Lung (tissue), 12 donors: Measurements from ENCODE around the gene E2F7. TPM values are rescaled to one million over a fixed set of nuclear protein-coding genes. Genes with fewer than 3 reads are reported as not detected.
"Not testable (repeated sequence)": the region's sequence is repeated elsewhere in the genome, so short reads cannot be mapped to it uniquely, and the experiment has no call there.

Experiments
- ATAC-seq: fragments of 200-7000 bp; cut with Tn5 transposase; one replicate; pipeline ENCODE4 v1.9.1; 2020; ENCODE audit warnings: moderate number of reproducible peaks; ENCODE audit not compliant: insufficient read depth, low FRiP score
- DNase-seq, 3 donors: peaks; one replicate each; pipeline ENCODE4 v3.0.0-alpha.2; 2013 to 2017
- H3K27ac ChIP-seq, 2 donors: one replicate each; pipeline ENCODE4 v1.5.1; 2013; ENCODE audit warnings: mild to moderate bottlenecking in 2 of 2, moderate library complexity in 2 of 2, control low read depth in 1 of 2, inconsistent platforms in 1 of 2, low read depth in 1 of 2, low read length in 1 of 2
- H3K27me3 ChIP-seq, 3 donors: one replicate each; pipeline ENCODE4 v1.5.1; 2013; ENCODE audit warnings: low read length in 2 of 3; ENCODE audit not compliant: control insufficient read depth in 3 of 3, insufficient read depth in 3 of 3
- H3K36me3 ChIP-seq, 4 donors: one replicate each; pipeline ENCODE4 v1.5.1; 2013; ENCODE audit warnings: low read length in 4 of 4, mild to moderate bottlenecking in 1 of 4, moderate library complexity in 1 of 4; ENCODE audit not compliant: control insufficient read depth in 4 of 4, insufficient read depth in 4 of 4
- H3K4me1 ChIP-seq, 5 donors: one replicate each; pipeline ENCODE4 v1.5.1; 2013; ENCODE audit warnings: low read length in 5 of 5, mild to moderate bottlenecking in 2 of 5, moderate library complexity in 1 of 5; ENCODE audit not compliant: control insufficient read depth in 5 of 5, insufficient read depth in 5 of 5
- H3K4me3 ChIP-seq: one replicate; pipeline ENCODE4 v1.5.1; 2013; ENCODE audit warnings: mild to moderate bottlenecking, control low read depth, moderate library complexity
- H3K9ac ChIP-seq, 2 donors: one replicate each; pipeline ENCODE4 v1.5.1; 2013; ENCODE audit warnings: low read length in 2 of 2, control low read depth in 1 of 2; ENCODE audit not compliant: insufficient read depth in 1 of 2
- H3K9me3 ChIP-seq, 4 donors: one replicate each; pipeline ENCODE4 v1.5.1; 2013; ENCODE audit warnings: low read length in 3 of 4, mild to moderate bottlenecking in 1 of 4, moderate library complexity in 1 of 4; ENCODE audit not compliant: control insufficient read depth in 4 of 4, insufficient read depth in 3 of 4
- WGBS, 2 donors: extraction: QIAGEN DNeasy Blood & Tissue Kit; methylation state at CpG; one replicate each; pipeline ENCODE4 v1.1.7; 2013; 5-methylcytosine and 5-hydroxymethylcytosine counted together
- polyA plus RNA-seq, 2 donors: library from polyadenylated mRNA; stranded (reverse); fragments of 200-250 nt; gene quantifications; one replicate each; pipeline ENCODE4 v1.2.1, GENCODE V29; 2013
- total RNA-seq, 2 donors: library from RNA; depleted of rRNA in 1 of 2; stranded (reverse); fragments of >200 nt in 1 of 2; gene quantifications; one replicate each; pipeline ENCODE4 v1.2.1, GENCODE V29; 2014 to 2021
- TF ChIP-seq, protein P1 (sequence below): IDR thresholded peaks from 2 replicates; pipeline ENCODE4 v1.5.1; 2012; ENCODE audit warnings: mild to moderate bottlenecking; ENCODE audit errors: control extremely low read depth, extremely low read depth
- donor health status: control.
- donor health status: control.
- donor health status: Bipolar disorder and iron deficiency.
- donor health status: healthy.
- donor health status: DM: yes; HTN: yes; CAD: no.

E2F7 gene
- total and polyA plus RNA-seq, 4 donors, result 0.24 to 2.3 (median 0.54) TPM

DNA sequence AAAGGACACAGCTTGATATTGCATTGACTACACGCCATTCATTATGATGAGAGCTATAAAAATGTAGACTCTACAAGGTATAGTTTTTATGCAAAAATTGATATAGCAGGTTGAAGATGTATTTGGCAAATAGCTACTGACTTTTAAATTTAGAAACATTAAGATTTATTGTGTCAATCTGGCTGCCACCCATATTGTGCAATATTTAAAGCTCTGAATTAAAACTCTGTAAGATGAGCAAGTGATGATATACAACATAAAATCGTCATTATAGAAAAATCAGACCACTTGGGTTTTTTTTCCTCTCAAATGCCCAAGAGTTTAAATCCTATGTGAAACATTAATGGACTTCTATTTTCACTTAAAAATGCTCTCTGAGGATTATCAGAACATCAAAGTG lies 36.8 kb upstream of the E2F7 start:
- Histone ChIP-seq H3K27ac (no peak overlapping the region), H3K9me3 (no peaks in the 10 kb centered on the region), H3K9ac (no peak overlapping the region), H3K27me3 (no peaks in the 10 kb centered on the region), H3K36me3 (no peaks in the 10 kb centered on the region), H3K4me3 (no peak overlapping the region), H3K4me1 (no peaks in the 10 kb centered on the region)
- 79 to 81% methylated on average over 2 of the region's 2 CpGs for WGBS, 2 donors
- TF ChIP-seq, protein P1, sequence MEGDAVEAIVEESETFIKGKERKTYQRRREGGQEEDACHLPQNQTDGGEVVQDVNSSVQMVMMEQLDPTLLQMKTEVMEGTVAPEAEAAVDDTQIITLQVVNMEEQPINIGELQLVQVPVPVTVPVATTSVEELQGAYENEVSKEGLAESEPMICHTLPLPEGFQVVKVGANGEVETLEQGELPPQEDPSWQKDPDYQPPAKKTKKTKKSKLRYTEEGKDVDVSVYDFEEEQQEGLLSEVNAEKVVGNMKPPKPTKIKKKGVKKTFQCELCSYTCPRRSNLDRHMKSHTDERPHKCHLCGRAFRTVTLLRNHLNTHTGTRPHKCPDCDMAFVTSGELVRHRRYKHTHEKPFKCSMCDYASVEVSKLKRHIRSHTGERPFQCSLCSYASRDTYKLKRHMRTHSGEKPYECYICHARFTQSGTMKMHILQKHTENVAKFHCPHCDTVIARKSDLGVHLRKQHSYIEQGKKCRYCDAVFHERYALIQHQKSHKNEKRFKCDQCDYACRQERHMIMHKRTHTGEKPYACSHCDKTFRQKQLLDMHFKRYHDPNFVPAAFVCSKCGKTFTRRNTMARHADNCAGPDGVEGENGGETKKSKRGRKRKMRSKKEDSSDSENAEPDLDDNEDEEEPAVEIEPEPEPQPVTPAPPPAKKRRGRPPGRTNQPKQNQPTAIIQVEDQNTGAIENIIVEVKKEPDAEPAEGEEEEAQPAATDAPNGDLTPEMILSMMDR, result no peak
- DNase-seq, result peak in 1 of 3 donors; percentile 6
- no peak for ATAC-seq

GRCh38 chr12:77099799-77100198 lies 34.4 kb upstream of the E2F7 start:
- Histone ChIP-seq H3K9me3 (no peaks in the 10 kb centered on the region), H3K9ac (no peak overlapping the region), H3K36me3 (no peaks in the 10 kb centered on the region), H3K27ac (no peak overlapping the region), H3K4me1 (no peaks in the 10 kb centered on the region), H3K4me3 (no peak overlapping the region), H3K27me3 (no peaks in the 10 kb centered on the region)
- WGBS, 2 donors, result 91 to 96% methylated on average over 2 of the region's 2 CpGs
- ATAC-seq, result no peak
- TF ChIP-seq, protein P1, result no peak
- no peak for DNase-seq

- TF ChIP-seq, protein P1, result no peak
- 93 to 98% methylated on average over 3 of the region's 3 CpGs for WGBS, 2 donors
- Histone ChIP-seq H3K27me3 (no peaks in the 10 kb centered on the region), H3K4me1 (no peaks in the 10 kb centered on the region), H3K9me3 (no peaks in the 10 kb centered on the region), H3K4me3 (no peak overlapping the region), H3K36me3 (no peaks in the 10 kb centered on the region), H3K27ac (no peak overlapping the region), H3K9ac (no peak overlapping the region)
- no peak for ATAC-seq
- DNase-seq, result no peak
Observed at GRCh38 chr12:77097846-77098245, 32.5 kb upstream of the E2F7 start.

GRCh38 chr12:77092227-77092626 lies 26.9 kb upstream of the E2F7 start:
- not testable (repeated sequence) for H3K27me3 ChIP-seq

More at GRCh38 chr12:77092227-77092626, 26.9 kb upstream of the E2F7 start:
- H3K4me1 ChIP-seq, H3K9me3 ChIP-seq, DNase-seq, H3K4me3 ChIP-seq, H3K9ac ChIP-seq, ATAC-seq, H3K27ac ChIP-seq, H3K36me3 ChIP-seq: not testable (repeated sequence)
- WGBS, 2 donors, result 58 to 95% methylated on average over 2 to 3 of the region's 3 CpGs
